H1 (cell line): ENCODE data around the gene DND1. TPM values are rescaled to one million over a fixed set of nuclear protein-coding genes. Genes with fewer than 3 reads are reported as not detected.
"Not testable (repeated sequence)": the region's sequence is repeated elsewhere in the genome, so short reads cannot be mapped to it uniquely, and the experiment has no call there.

Experiments
- CTCF ChIA-PET: fragments of 300-600 bp; sonication (Branson Sonifier 250); formaldehyde crosslinking; loops from one replicate; lab custom pipeline; 2021; ENCODE audit not compliant: partially characterized antibody; lab: Charles Lee
- POLR2A ChIA-PET: fragments of 300-600 bp; sonication (Branson Sonifier 250); formaldehyde crosslinking; loops from one replicate; lab custom pipeline; 2021; ENCODE audit warnings: inconsistent platforms; ENCODE audit not compliant: partially characterized antibody; lab: Charles Lee
- DNase-seq, 2 experiments: peaks; one replicate each; pipeline versions ENCODE4 v3.0.0 to v3.0.0-alpha.2; 2010 to 2022; ENCODE audit warnings: low spot score in 2 of 2, low read depth in 1 of 2, mixed read lengths in 1 of 2
- FAIRE-seq: peaks from 2 replicates; lab custom pipeline; 2011; peaks lifted over from hg19 to GRCh38; lab: Jason Lieb, UNC
- H2AFZ ChIP-seq: 2 replicates; pipeline ENCODE4 v1.8.1; 2012; ENCODE audit warnings: low read length, inconsistent platforms
- H2AK5ac ChIP-seq: 2 replicates; pipeline ENCODE4 v1.6.1; 2013; ENCODE audit warnings: low read depth, low read length
- H2BK120ac ChIP-seq: replicated peaks from 2 replicates; pipeline ENCODE3; 2013; ENCODE audit warnings: low read depth, low read length, inconsistent platforms
- H2BK12ac ChIP-seq: 2 replicates; pipeline ENCODE4 v1.6.1; 2013; ENCODE audit warnings: low read depth, low read length
- H2BK15ac ChIP-seq: 2 replicates; pipeline ENCODE4 v1.6.1; 2013; ENCODE audit warnings: low read length
- H2BK20ac ChIP-seq: 2 replicates; pipeline ENCODE4 v1.6.1; 2013; ENCODE audit warnings: low read length
- H2BK5ac ChIP-seq: 2 replicates; pipeline ENCODE4 v1.6.1; 2013; ENCODE audit warnings: low read depth, low read length
- H3K14ac ChIP-seq: 2 replicates; pipeline ENCODE4 v1.6.1; 2013; ENCODE audit warnings: inconsistent platforms; ENCODE audit not compliant: insufficient read length
- H3K18ac ChIP-seq: 2 replicates; pipeline ENCODE4 v1.6.1; 2013; ENCODE audit warnings: low read length; ENCODE audit errors: extremely low read depth
- H3K23ac ChIP-seq: 2 replicates; pipeline ENCODE4 v1.6.1; 2013; ENCODE audit warnings: inconsistent platforms; ENCODE audit not compliant: insufficient read length
- H3K23me2 ChIP-seq: 2 replicates; pipeline ENCODE4 v1.6.1; 2013; ENCODE audit warnings: low read depth, low read length
- H3K27ac ChIP-seq: 2 replicates; pipeline ENCODE4 v1.6.1; 2011; ENCODE audit warnings: low read depth, low read length, inconsistent platforms
- H3K27me3 ChIP-seq, 4 experiments: replicated peaks in 1 of 4; 1 replicate in 1 of 4; 2 replicates in 3 of 4; pipeline versions ENCODE4 v1.6.1 to v1.8.1; 2011 to 2013; ENCODE audit warnings: low read length in 3 of 4, mild to moderate bottlenecking in 3 of 4, inconsistent platforms in 2 of 4, mixed read lengths in 2 of 4, moderate library complexity in 1 of 4; ENCODE audit not compliant: control insufficient read depth in 3 of 4, insufficient read depth in 3 of 4; ENCODE audit errors: extremely low read depth in 1 of 4
- H3K36me3 ChIP-seq, 4 experiments: 2 replicates each; pipeline versions ENCODE4 v1.6.1 to v1.8.1; 2011 to 2013; ENCODE audit warnings: mild to moderate bottlenecking in 4 of 4, low read length in 3 of 4, moderate library complexity in 2 of 4, control low read depth in 1 of 4, inconsistent platforms in 1 of 4; ENCODE audit not compliant: insufficient read depth in 4 of 4, control insufficient read depth in 2 of 4
- H3K4ac ChIP-seq: replicated peaks from 2 replicates; pipeline ENCODE3; 2013; ENCODE audit warnings: low read length, low read depth, mixed read lengths, inconsistent platforms; ENCODE audit not compliant: insufficient read length
- H3K4me1 ChIP-seq, 4 experiments: replicated peaks in 1 of 4; 1 replicate in 1 of 4; 2 replicates in 3 of 4; pipeline versions ENCODE4 v1.6.1 to v1.8.1; 2011 to 2013; ENCODE audit warnings: low read length in 3 of 4, inconsistent platforms in 2 of 4, mixed read lengths in 1 of 4; ENCODE audit not compliant: insufficient read depth in 4 of 4, control insufficient read depth in 3 of 4
- H3K4me2 ChIP-seq, 2 experiments: 2 replicates each; pipeline versions ENCODE4 v1.6.1 to v1.8.1; 2011 to 2013; ENCODE audit warnings: low read depth in 2 of 2, low read length in 2 of 2, control low read depth in 1 of 2, inconsistent platforms in 1 of 2, mild to moderate bottlenecking in 1 of 2; ENCODE audit not compliant: insufficient read depth in 1 of 2
- H3K4me3 ChIP-seq, 4 experiments: fragments of 200-600, 300-600 bp in 1 of 4; sonication (generic), shearing (Covaris generic), sonication (Bioruptor Twin) in 1 of 4; 2 replicates each; pipeline versions ENCODE4 v1.5.1 to v1.8.1; 2011 to 2016; ENCODE audit warnings: low read length in 4 of 4, low read depth in 3 of 4, control low read depth in 2 of 4, inconsistent platforms in 2 of 4, mild to moderate bottlenecking in 2 of 4, mixed read lengths in 1 of 4, moderate library complexity in 1 of 4; ENCODE audit not compliant: insufficient read depth in 2 of 4; ENCODE audit errors: extremely low read depth in 1 of 4
- H3K56ac ChIP-seq: replicated peaks from 2 replicates; pipeline ENCODE3; 2013; ENCODE audit warnings: low read depth, mild to moderate bottlenecking, mixed read lengths, low read length, inconsistent platforms; ENCODE audit not compliant: insufficient read length
- H3K79me1 ChIP-seq: 2 replicates; pipeline ENCODE4 v1.6.1; 2013; ENCODE audit warnings: low read depth, low read length, control low read depth
- H3K79me2 ChIP-seq, 2 experiments: 2 replicates each; pipeline versions ENCODE4 v1.6.1 to v1.8.1; 2012 to 2013; ENCODE audit warnings: low read length in 2 of 2, mild to moderate bottlenecking in 2 of 2, inconsistent platforms in 1 of 2; ENCODE audit not compliant: insufficient read depth in 2 of 2, control insufficient read depth in 1 of 2
- H3K9ac ChIP-seq, 4 experiments: replicated peaks in 1 of 4; 1 replicate in 1 of 4; 2 replicates in 3 of 4; pipeline versions ENCODE4 v1.6.1 to v1.8.1; 2011 to 2013; ENCODE audit warnings: low read depth in 3 of 4, low read length in 3 of 4, control low read depth in 2 of 4, mild to moderate bottlenecking in 2 of 4, moderate library complexity in 2 of 4, inconsistent platforms in 1 of 4; ENCODE audit errors: extremely low read depth in 1 of 4
- H3K9me3 ChIP-seq, 2 experiments: 2 replicates each; pipeline versions ENCODE4 v1.6.1 to v1.8.1; 2012 to 2013; ENCODE audit warnings: mild to moderate bottlenecking in 2 of 2, moderate library complexity in 2 of 2, control low read depth in 1 of 2, inconsistent platforms in 1 of 2, low read depth in 1 of 2, low read length in 1 of 2, mixed read lengths in 1 of 2; ENCODE audit not compliant: insufficient read depth in 2 of 2
- H4K20me1 ChIP-seq, 2 experiments: replicated peaks in 1 of 2; 2 replicates each; pipeline versions ENCODE3 to v1.8.1; 2011 to 2013; ENCODE audit warnings: inconsistent platforms in 2 of 2, low read length in 2 of 2, mild to moderate bottlenecking in 1 of 2; ENCODE audit not compliant: insufficient read depth in 2 of 2, control insufficient read depth in 1 of 2
- H4K5ac ChIP-seq: 2 replicates; pipeline ENCODE4 v1.6.1; 2013; ENCODE audit warnings: low read length, low read depth, mixed read lengths, inconsistent platforms; ENCODE audit not compliant: insufficient read length
- H4K8ac ChIP-seq: 2 replicates; pipeline ENCODE4 v1.8.0; 2013; ENCODE audit warnings: mild to moderate bottlenecking, moderate library complexity, low read length, inconsistent platforms; ENCODE audit not compliant: insufficient read depth; ENCODE audit errors: extremely low read depth
- H4K91ac ChIP-seq: replicated peaks from 2 replicates; pipeline ENCODE3; 2013; ENCODE audit warnings: low read length, mixed read lengths, inconsistent platforms; ENCODE audit not compliant: insufficient read length
- CREB1 ChIP-seq: IDR thresholded peaks from 2 replicates; pipeline ENCODE4 v1.6.1; 2012; ENCODE audit warnings: inconsistent platforms
- E2F6 ChIP-seq: IDR thresholded peaks from 2 replicates; pipeline ENCODE4 v1.6.1; 2012; ENCODE audit warnings: inconsistent platforms
- RNF2 ChIP-seq: fragments of 200-900, 300-1000 bp; sonication (generic); IDR thresholded peaks from 2 replicates; pipeline ENCODE4 v1.7.1; 2016; ENCODE audit warnings: borderline replicate concordance, low read depth, mild to moderate bottlenecking, antibody characterized with exemption, low read length; ENCODE audit not compliant: poor library complexity, severe bottlenecking; ENCODE audit errors: missing control alignments
- WGBS, 2 experiments: shearing (Covaris generic) in 1 of 2; methylation state at CpG; one replicate each; pipeline versions ENCODE4 v1.1.6 to v1.1.7; 2013 to 2015; ENCODE audit warnings: low lambda C conversion rate in 2 of 2, mixed read lengths in 2 of 2, inconsistent platforms in 1 of 2, low coverage in 1 of 2, missing lambda C conversion rate in 1 of 2; ENCODE audit not compliant: insufficient replicate concordance in 2 of 2, insufficient coverage in 1 of 2, insufficient read length in 1 of 2; ENCODE audit errors: extremely low coverage in 1 of 2, missing lambda C conversion rate in 1 of 2; 5-methylcytosine and 5-hydroxymethylcytosine counted together
- polyA plus RNA-seq, 7 experiments: library from polyadenylated mRNA; depleted of rRNA in 3 of 7; stranded (reverse) in 5 of 7; unstranded in 2 of 7; fragments of >200 nt in 5 of 7; fragments of 200-250 nt in 2 of 7; gene quantifications; 1 replicate in 5 of 7; 2 replicates in 1 of 7; 4 replicates in 1 of 7; pipeline versions ENCODE4 v1.2.1 to v1.2.3, GENCODE V29; 2011 to 2013; ENCODE audit warnings: missing spikeins in 2 of 7, mixed read lengths in 2 of 7
- total RNA-seq: library from RNA; stranded (reverse); fragmentation: NEBNext Ultra II Directional; extraction: Animal tissue kit (Norgen Biotek cat#: 25700); gene quantifications from 2 replicates; pipeline ENCODE4 v1.2.1, GENCODE V29; 2021

DND1 gene
- total and polyA plus RNA-seq, 2 of the 8 experiments (the other 6 are each of a cell fraction or from before 2014, with no cell fraction given): 0.41 to 2.1 TPM

DNA sequence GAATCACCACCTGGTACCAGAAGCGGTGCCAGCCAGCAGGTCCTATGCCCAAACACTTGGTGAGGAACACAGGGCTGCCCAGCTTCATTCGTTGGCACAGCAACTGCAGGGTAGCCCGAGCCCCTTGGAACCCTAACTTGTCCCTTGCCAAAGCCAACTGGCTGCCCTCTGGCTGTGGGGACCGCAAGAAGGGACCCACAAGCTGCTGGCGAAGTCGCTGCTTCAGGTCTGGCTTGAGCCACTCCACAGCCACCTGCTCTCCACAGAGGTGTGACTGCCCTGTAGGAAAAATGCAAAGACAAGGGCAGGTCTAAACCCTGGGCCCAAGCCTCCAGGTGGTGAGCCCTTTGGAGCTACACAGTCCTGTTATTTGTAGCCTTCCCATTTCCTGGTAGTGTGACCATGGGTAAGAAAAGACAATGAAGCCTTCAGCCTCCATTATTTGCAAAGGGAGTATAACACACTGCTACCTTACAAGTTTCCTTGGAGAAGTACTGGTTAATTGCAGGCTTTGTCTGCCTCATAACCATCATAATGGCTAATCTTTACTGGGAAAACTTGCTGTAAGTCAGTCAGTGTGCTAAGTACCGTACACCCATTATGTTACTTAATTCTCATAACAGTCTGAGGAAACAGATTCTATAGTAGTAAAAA is 1.8 kb downstream of the DND1 start (continued):
- no peak for TF ChIP-seq E2F6
- TF ChIP-seq RNF2: no peak
- TF ChIP-seq CREB1: no peak

GRCh38 chr5:140671035-140671434 is 2.3 kb downstream of the DND1 start:
- POLR2A ChIA-PET: interaction anchor here (1.0 to 9.8 kb wide), 6 partner anchors 18 to 37 kb away, joined by 3 to 85 read pairs (median 7); partner anchors contain the start of genes HARS1, HARS2, IK and NDUFA2
- CTCF ChIA-PET: interaction anchor here (1.1 to 1.2 kb wide), 2 partner anchors 9 to 946 kb away, joined by 3 to 4 read pairs; no protein-coding TSS in a partner anchor

More at GRCh38 chr5:140671035-140671434, 2.3 kb downstream of the DND1 start:
- not testable (repeated sequence) for H3K56ac ChIP-seq, H3K4me2 ChIP-seq, H3K79me1 ChIP-seq, H4K8ac ChIP-seq, H3K9me3 ChIP-seq, H2BK5ac ChIP-seq, H4K5ac ChIP-seq, H3K23me2 ChIP-seq, H3K27ac ChIP-seq, H2BK15ac ChIP-seq, H2BK120ac ChIP-seq, H4K91ac ChIP-seq, H3K27me3 ChIP-seq, H3K4me1 ChIP-seq, H3K4ac ChIP-seq, H3K9ac ChIP-seq, H3K18ac ChIP-seq, H3K4me3 ChIP-seq, H2AK5ac ChIP-seq, H2BK12ac ChIP-seq, H3K14ac ChIP-seq, H2AFZ ChIP-seq, FAIRE-seq, H4K20me1 ChIP-seq, H3K23ac ChIP-seq, H2BK20ac ChIP-seq
- peak in 1 of 2 experiments; percentile 45 for DNase-seq
- Histone ChIP-seq H3K36me3 (peaks cover 11 to 52% (median 36%) of the 10 kb centered on the region in 4 experiments), H3K79me2 (peaks cover 0 to 10% of the 10 kb centered on the region in 2 experiments; a peak in 2 of 4 replicates)
- 89% methylated on average over 4 of the region's 4 CpGs; no CpG with 5 or more reads in 1 of the 2 experiments for WGBS, 2 experiments
